K562 (cell line): ENCODE results near the gene COL5A3. TPM values are rescaled to one million over a fixed set of nuclear protein-coding genes. Genes with fewer than 3 reads are reported as not detected.
A peak's percentile ranks its signal among the peaks of the same experiment; 100 is the strongest.

ENCODE experiments used
- ATAC-seq: fragments of 200-7000 bp; cut with Tn5 transposase; 3 replicates; pipeline ENCODE4 v1.9.1; 2020; ENCODE audit warnings: moderate library complexity
- BruUV-seq: library from RNA; stranded (reverse); fragments of 400-500 nt; replicated peaks from 2 replicates; lab custom pipeline; 2021; lab: Mats Ljungman, UMichigan
- CTCF ChIA-PET: fragments of 300-600 bp; formaldehyde crosslinking; extraction: SDS; loops from one replicate; lab custom pipeline; 2021; ENCODE audit warnings: low intra/inter-chr PET ratio; lab: Yijun Ruan, JAX
- POLR2A ChIA-PET: fragments of 300-600, 350-650 bp; sonication (Branson Sonifier 250); formaldehyde crosslinking; extraction: SDS; loops from one replicate; lab custom pipeline; 2021; ENCODE audit warnings: antibody characterized with exemption, inconsistent platforms; lab: Yijun Ruan, JAX
- DNase-seq, 4 experiments: peaks; one replicate each; pipeline versions ENCODE4 v3.0.0 to v3.0.0-alpha.2; 2011 to 2018; ENCODE audit warnings: low spot score in 3 of 4, mixed read lengths in 3 of 4; ENCODE audit errors: extremely low read depth in 1 of 4
- FAIRE-seq: peaks from 2 replicates; lab custom pipeline; 2011; peaks lifted over from hg19 to GRCh38; lab: Jason Lieb, UNC
- H2AFZ ChIP-seq: 2 replicates; pipeline ENCODE4 v1.6.0; 2011; ENCODE audit warnings: low read depth, low read length, control low read depth, inconsistent platforms
- H3K27ac ChIP-seq: fragments of 200-600 bp; 3 replicates; pipeline ENCODE4 v1.8.0; 2011; ENCODE audit warnings: low read depth, mild to moderate bottlenecking, control low read depth, inconsistent platforms, low read length, moderate library complexity, mixed read lengths; ENCODE audit errors: extremely low read depth
- H3K27me3 ChIP-seq, 2 experiments: fragments of 300-600 bp in 1 of 2; 2 replicates in 1 of 2; 3 replicates in 1 of 2; pipeline versions ENCODE4 v1.6.0 to v1.8.0; 2011; ENCODE audit warnings: inconsistent platforms in 2 of 2, low read length in 2 of 2, mild to moderate bottlenecking in 1 of 2, mixed read lengths in 1 of 2, moderate library complexity in 1 of 2; ENCODE audit not compliant: control insufficient read depth in 2 of 2, insufficient read depth in 2 of 2
- H3K36me3 ChIP-seq: fragments of 300-600 bp; 3 replicates; pipeline ENCODE4 v1.8.0; 2011; ENCODE audit warnings: mild to moderate bottlenecking, low read length, inconsistent platforms; ENCODE audit not compliant: control insufficient read depth, insufficient read depth
- H3K4me1 ChIP-seq, 2 experiments: fragments of 200-600 bp in 1 of 2; replicated peaks in 1 of 2; 2 replicates in 1 of 2; 3 replicates in 1 of 2; pipeline versions ENCODE4 v1.5.1 to v1.8.0; 2011; ENCODE audit warnings: inconsistent platforms in 2 of 2, low read length in 2 of 2, mild to moderate bottlenecking in 1 of 2, mixed read lengths in 1 of 2, moderate library complexity in 1 of 2; ENCODE audit not compliant: control insufficient read depth in 2 of 2, insufficient read depth in 2 of 2
- H3K4me2 ChIP-seq: 2 replicates; pipeline ENCODE4 v1.6.1; 2011; ENCODE audit warnings: low read length, control low read depth, inconsistent platforms, mixed read lengths; ENCODE audit not compliant: insufficient read depth
- H3K4me3 ChIP-seq: fragments of 200-600 bp; sonication (generic), shearing (Covaris generic); 2 replicates; pipeline ENCODE4 v1.5.1; 2016; ENCODE audit warnings: control low read depth, inconsistent platforms
- H3K79me2 ChIP-seq: fragments of 200-600 bp; 3 replicates; pipeline ENCODE4 v1.8.0; 2011; ENCODE audit warnings: low read length, inconsistent platforms; ENCODE audit not compliant: control insufficient read depth, insufficient read depth
- H3K9ac ChIP-seq, 2 experiments: 2 replicates each; pipeline versions ENCODE4 v1.6.0 to v1.6.1; 2011; ENCODE audit warnings: low read depth in 2 of 2, low read length in 2 of 2, control low read depth in 1 of 2, inconsistent platforms in 1 of 2, mild to moderate bottlenecking in 1 of 2, mixed read lengths in 1 of 2; ENCODE audit not compliant: insufficient read depth in 1 of 2
- H3K9me1 ChIP-seq: one replicate; pipeline ENCODE4 v1.6.0; 2011; ENCODE audit warnings: inconsistent platforms, mild to moderate bottlenecking, low read length, moderate library complexity; ENCODE audit not compliant: control insufficient read depth, insufficient read depth
- H3K9me3 ChIP-seq: replicated peaks from 2 replicates; pipeline ENCODE4 v1.5.1; 2011; ENCODE audit warnings: low read depth, low read length, inconsistent platforms; ENCODE audit not compliant: control insufficient read depth, insufficient read depth
- H4K20me1 ChIP-seq: replicated peaks from 2 replicates; pipeline ENCODE4 v1.6.1; 2011; ENCODE audit warnings: low read length, inconsistent platforms, mixed read lengths; ENCODE audit not compliant: control insufficient read depth, insufficient read depth
- GMEB1 ChIP-seq: fragments of 250-450 bp; sonication (Bioruptor Pico); IDR thresholded peaks from 2 replicates; pipeline ENCODE4 v1.4.0; 2020; ENCODE audit warnings: mild to moderate bottlenecking
- MIER1 ChIP-seq: fragments of 450-650 bp; IDR thresholded peaks from 2 replicates; pipeline ENCODE4 v1.6.1; 2016; ENCODE audit warnings: antibody characterized with exemption, mild to moderate bottlenecking, low read depth
- PKNOX1 ChIP-seq: fragments of 450-650 bp; IDR thresholded peaks from 2 replicates; pipeline ENCODE4 v1.6.1; 2016
- SIN3B ChIP-seq: fragments of 450-650 bp; IDR thresholded peaks from 2 replicates; pipeline ENCODE4 v1.6.1; 2017; ENCODE audit warnings: low read depth, mild to moderate bottlenecking, moderate library complexity
- SIX5 ChIP-seq, 2 experiments: IDR thresholded peaks; 2 replicates each; pipeline ENCODE4 v1.6.1; 2011; ENCODE audit warnings: low read length in 2 of 2, borderline replicate concordance in 1 of 2, low read depth in 1 of 2, mild to moderate bottlenecking in 1 of 2, moderate library complexity in 1 of 2; ENCODE audit not compliant: insufficient read depth in 1 of 2
- ZFP36 ChIP-seq: fragments of 150-350 bp; IDR thresholded peaks from 2 replicates; pipeline ENCODE4 v1.6.1; 2018; ENCODE audit warnings: low read length, low read depth; ENCODE audit not compliant: partially characterized antibody
- ZNF324 ChIP-seq: fragments of 250-450 bp; sonication (Bioruptor Pico); IDR thresholded peaks from 2 replicates; pipeline ENCODE4 v1.4.0; 2020; ENCODE audit warnings: mild to moderate bottlenecking
- ZNF696 ChIP-seq: fragments of 250-450 bp; sonication (Bioruptor Pico); conservative IDR thresholded peaks from 2 replicates; pipeline ENCODE4 v1.4.0; 2020; ENCODE audit warnings: mild to moderate bottlenecking, moderate library complexity
- WGBS: fragments of 100-300 bp; shearing (Covaris generic); methylation state at CpG from one replicate; pipeline ENCODE4 v1.1.6; 2016; ENCODE audit warnings: low coverage, mixed read lengths; ENCODE audit not compliant: insufficient coverage; ENCODE audit errors: missing lambda C conversion rate; 5-methylcytosine and 5-hydroxymethylcytosine counted together
- in situ Hi-C: fragments of 300-500 bp; cut with MboI; formaldehyde crosslinking; loops from 4 replicates; pipeline ENCODE4 v1.15.0; 2018; ENCODE audit warnings: inconsistent platforms, mixed read lengths
- intact Hi-C: fragments of 100-400 bp; cut with micrococcal nuclease; formaldehyde crosslinking; loops from 2 replicates; pipeline ENCODE4 v1.14.2; 2022
- polyA plus RNA-seq, 8 experiments: library from polyadenylated mRNA; depleted of rRNA in 4 of 8; stranded (reverse) in 5 of 8; unstranded in 3 of 8; fragments of >200 nt; fragmentation: Nextera tagmentation in 2 of 8; fragmentation: Illumina TruSeq in 1 of 8; extraction: Ambion mirVana in 2 of 8; extraction: Trizol in 1 of 8; gene quantifications; 2 replicates each; pipeline versions ENCODE4 v1.2.1 to v1.2.3, GENCODE V29; 2011 to 2014; ENCODE audit warnings: inconsistent platforms in 1 of 8, missing spikeins in 1 of 8
- total RNA-seq, 7 experiments: library from RNA; depleted of rRNA in 6 of 7; stranded (reverse); fragments of >200 nt in 6 of 7; fragmentation: Illumina TruSeq in 2 of 7; extraction: Trizol in 2 of 7; gene quantifications; 2 replicates each; pipeline versions ENCODE4 v1.2.1 to v1.2.3, GENCODE V29; 2011 to 2021; ENCODE audit warnings: low replicate concordance in 1 of 7

Gene COL5A3
- total and polyA plus RNA-seq, 9 of the 15 experiments (the other 6 are each of a cell fraction or from before 2014, with no cell fraction given) = 0.01 to 0.02 TPM; not detected in 7

GRCh38 chr19:10006752-10007323 lies 3.5 kb downstream of the COL5A3 start (continued):
- no peak for TF ChIP-seq PKNOX1
- 0 out of 2 replicates have a peak, but pooled peaks have one; percentile 47 for TF ChIP-seq MIER1
- peak; percentile 70 for TF ChIP-seq ZFP36
- TF ChIP-seq SIN3B = no peak
- TF ChIP-seq ZNF324 (CRISPR knock-in tag) = no peak

- H2AFZ ChIP-seq = no peak overlapping the region
- TF ChIP-seq SIX5 (IDR thresholded peaks at IDR 0.05; ENCODE audit: borderline replicate concordance in 1 of 2, insufficient read depth in 1 of 2, low read depth in 1 of 2, low read length in 2 of 2) (no peak), ZNF696 (CRISPR knock-in tag) (no peak), GMEB1 (CRISPR knock-in tag) (no peak)
- no TSS peak for BruUV-seq
- no peaks in the 10 kb centered on the region for H3K79me2 ChIP-seq
- no peak overlapping the region for H3K4me2 ChIP-seq
- H3K9me3 ChIP-seq = no peaks in the 10 kb centered on the region
- DNase-seq (no peak), ATAC-seq (no peak), FAIRE-seq (no peak)
- WGBS = 5% methylated on average over 5 of the region's 7 CpGs
- H3K27ac ChIP-seq = no peak overlapping the region
- peaks cover 7 to 31% of the 10 kb centered on the region in 2 experiments for H3K27me3 ChIP-seq
- ChIA-PET CTCF (no interaction called here), POLR2A (no interaction called here)
- H3K9ac ChIP-seq = no peak overlapping the region
- in situ Hi-C loops = no loop called here
- H3K4me1 ChIP-seq = peaks cover 0 to 17% of the 10 kb centered on the region in 2 experiments; a peak in 2 of 5 replicates
- intact Hi-C loops = no loop called here
- H3K9me1 ChIP-seq = peaks cover 7% of the 10 kb centered on the region
- no peaks in the 10 kb centered on the region for H3K36me3 ChIP-seq
- H4K20me1 ChIP-seq = peaks cover 9% of the 10 kb centered on the region
- no peak overlapping the region for H3K4me3 ChIP-seq
These were observed 4.0 kb downstream of the COL5A3 start for GRCh38 chr19:10006335-10006708.
